GM10248 (cell line): ENCODE measurements around the gene TRPM8.

Experiments
- CTCF ChIA-PET: fragments of 300-600 bp; sonication (Branson Sonifier 250); formaldehyde crosslinking; extraction: SDS; loops from one replicate; lab custom pipeline; 2021; ENCODE audit warnings: antibody characterized with exemption; lab: Yijun Ruan, JAX
- POLR2A ChIA-PET: fragments of 350-650 bp; sonication (Branson Sonifier 250); formaldehyde crosslinking; extraction: SDS; loops from one replicate; lab custom pipeline; 2020; ENCODE audit warnings: antibody characterized with exemption; lab: Yijun Ruan, JAX
- DNase-seq: peaks from one replicate; pipeline ENCODE4 v3.0.0; 2012; ENCODE audit errors: extremely low spot score
- TF ChIP-seq, protein P1 (sequence below): IDR thresholded peaks from 2 replicates; pipeline ENCODE4 v1.5.1; 2012; ENCODE audit warnings: mild to moderate bottlenecking, low read depth; ENCODE audit errors: extremely low read depth, missing control alignments, control extremely low read depth

TRPM8 gene

DNA sequence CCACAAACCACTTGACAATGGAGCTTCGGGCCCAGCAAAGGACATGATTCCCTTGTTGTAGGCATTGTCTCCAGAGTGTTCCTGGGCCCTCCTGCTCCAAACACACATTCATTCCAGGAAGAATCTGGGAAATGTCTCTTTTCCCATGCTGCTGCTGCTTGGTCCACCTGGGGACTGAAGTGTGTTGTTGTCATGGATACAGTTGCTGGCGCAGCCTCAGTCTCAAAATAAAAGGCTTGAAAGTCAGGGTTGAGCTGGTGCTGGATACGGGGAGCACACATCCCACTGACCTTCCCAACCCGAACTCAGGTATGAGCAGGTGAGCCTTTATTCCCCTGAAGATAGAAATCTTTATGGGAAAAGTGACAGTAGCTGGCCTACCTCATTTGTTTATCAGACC lies 102.7 kb downstream of the TRPM8 start:
- no peak for DNase-seq
- TF ChIP-seq, protein P1, sequence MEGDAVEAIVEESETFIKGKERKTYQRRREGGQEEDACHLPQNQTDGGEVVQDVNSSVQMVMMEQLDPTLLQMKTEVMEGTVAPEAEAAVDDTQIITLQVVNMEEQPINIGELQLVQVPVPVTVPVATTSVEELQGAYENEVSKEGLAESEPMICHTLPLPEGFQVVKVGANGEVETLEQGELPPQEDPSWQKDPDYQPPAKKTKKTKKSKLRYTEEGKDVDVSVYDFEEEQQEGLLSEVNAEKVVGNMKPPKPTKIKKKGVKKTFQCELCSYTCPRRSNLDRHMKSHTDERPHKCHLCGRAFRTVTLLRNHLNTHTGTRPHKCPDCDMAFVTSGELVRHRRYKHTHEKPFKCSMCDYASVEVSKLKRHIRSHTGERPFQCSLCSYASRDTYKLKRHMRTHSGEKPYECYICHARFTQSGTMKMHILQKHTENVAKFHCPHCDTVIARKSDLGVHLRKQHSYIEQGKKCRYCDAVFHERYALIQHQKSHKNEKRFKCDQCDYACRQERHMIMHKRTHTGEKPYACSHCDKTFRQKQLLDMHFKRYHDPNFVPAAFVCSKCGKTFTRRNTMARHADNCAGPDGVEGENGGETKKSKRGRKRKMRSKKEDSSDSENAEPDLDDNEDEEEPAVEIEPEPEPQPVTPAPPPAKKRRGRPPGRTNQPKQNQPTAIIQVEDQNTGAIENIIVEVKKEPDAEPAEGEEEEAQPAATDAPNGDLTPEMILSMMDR = no peak
- ChIA-PET POLR2A (no interaction called here), CTCF (no interaction called here)

DNA sequence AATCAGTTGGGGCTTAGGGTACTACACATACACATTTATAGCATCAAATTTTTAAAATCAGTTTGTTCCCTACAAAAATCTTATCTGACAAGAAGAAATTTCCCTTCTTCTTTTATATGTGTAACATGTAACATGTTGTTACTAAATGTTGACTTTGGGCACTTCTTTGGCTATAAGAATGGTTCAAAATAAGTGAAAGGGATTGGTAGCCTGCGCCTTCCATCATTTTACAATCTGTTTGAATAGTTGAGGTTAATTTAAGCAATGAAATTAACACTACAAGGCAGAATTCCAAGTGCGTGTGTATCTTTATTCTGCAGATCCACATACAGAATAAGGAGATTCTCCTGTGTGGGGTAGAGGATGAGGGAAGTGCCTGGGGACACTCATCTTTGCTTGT lies 103.2 kb downstream of the TRPM8 start:
- TF ChIP-seq, protein P1 = no peak
- ChIA-PET POLR2A (no interaction called here), CTCF (no interaction called here)
- DNase-seq = no peak

DNA sequence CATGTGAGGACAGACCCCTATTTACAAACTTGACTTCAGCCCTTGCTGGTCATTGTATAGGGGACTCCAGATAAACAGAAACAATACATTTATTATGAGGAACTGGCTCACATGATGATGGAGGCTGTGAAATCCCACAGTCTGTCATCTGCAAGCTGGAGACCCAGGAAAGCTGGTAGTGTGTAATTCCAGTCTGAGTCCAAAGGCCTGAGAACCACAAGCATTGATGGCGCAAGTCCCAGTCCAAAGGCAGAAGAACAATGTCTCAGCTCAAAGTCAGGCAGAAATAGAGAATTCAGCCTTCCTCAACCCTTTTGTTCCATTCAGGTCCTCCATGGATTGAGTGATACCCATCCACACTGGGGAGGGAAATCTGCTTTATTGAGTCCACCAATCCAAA lies 105.3 kb downstream of the TRPM8 start:
- CTCF ChIA-PET = interaction anchor here (0.9 kb wide), 1 partner anchor 24 kb away, joined by 3 read pairs; no protein-coding TSS in a partner anchor
- DNase-seq = no peak
- POLR2A ChIA-PET = no interaction called here
- TF ChIP-seq, protein P1 = no peak

DNA sequence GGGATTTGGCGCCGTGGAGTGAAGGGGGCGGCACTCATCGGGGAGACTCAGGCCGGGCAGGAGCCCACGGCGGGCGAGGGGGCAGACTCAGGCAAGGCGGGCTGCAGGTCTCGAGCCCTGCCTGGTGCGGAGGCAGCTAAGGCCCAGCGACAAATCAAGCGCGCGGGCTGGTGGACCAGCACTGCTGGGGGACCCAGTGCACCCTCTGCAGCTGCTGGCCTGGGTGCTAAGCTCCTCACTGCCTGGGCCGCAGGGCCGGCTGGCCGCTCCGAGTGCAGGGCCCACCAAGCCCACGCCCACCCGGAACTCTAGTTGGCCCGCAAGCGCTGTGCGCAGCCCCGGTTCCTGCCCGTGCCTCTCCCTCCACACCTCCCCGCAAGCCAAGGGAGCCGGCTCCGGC lies 107.1 kb downstream of the TRPM8 start:
- CTCF ChIA-PET = no interaction called here
- POLR2A ChIA-PET = no interaction called here

DNA sequence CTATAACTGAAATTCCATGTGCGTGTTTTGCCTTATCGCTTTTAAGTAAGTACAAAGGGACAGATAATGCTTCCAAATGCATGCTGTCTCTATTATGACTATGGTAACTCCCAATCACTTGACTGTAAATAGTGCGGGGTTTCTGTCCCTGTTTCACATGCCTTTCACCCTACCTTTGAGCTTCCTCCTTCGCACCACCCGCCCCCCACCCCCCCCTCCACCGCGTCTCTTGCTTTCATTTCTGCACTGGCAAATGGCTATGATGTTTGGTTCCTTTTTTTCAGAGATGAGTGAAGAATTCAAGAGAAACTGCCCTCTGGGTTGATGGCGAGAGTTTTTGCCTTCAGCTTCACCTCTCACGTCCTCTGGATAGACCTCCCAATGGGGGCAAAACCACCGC lies 108.3 kb downstream of the TRPM8 start:
- peak; percentile 56 for DNase-seq
- TF ChIP-seq, protein P1 = no peak
- CTCF ChIA-PET = no interaction called here
- POLR2A ChIA-PET = no interaction called here

More for the DNA sequence above, 107.1 kb downstream of the TRPM8 start:
- no peak for DNase-seq
- TF ChIP-seq, protein P1 = no peak

DNA sequence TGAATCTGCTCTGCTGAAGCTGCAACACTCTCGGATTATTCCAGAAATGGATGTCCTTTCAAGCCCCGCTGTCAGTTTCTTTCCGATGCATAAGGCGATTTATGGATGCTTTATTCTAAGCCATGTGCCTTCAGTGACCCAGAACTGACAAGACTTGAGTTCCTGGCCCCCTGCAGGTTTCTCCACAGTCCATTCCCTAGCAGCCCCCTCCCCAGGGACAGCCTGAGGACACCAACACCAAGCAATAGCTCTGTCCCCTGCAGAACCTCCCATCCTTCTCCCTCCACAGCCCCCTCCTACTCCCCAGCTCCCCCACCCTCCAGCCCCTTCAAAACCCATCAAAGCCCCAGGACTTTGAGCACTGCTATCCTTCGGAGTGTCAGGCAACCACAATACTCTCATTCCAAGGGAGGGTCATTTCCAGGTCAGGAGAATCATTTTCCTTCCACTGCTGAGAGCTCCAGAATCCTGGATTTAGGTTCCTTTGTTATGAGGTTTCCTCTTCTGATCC lies 108.8 kb downstream of the TRPM8 start:
- TF ChIP-seq, protein P1 = no peak
- ChIA-PET POLR2A (no interaction called here), CTCF (no interaction called here)
- no peak for DNase-seq
